OCI-LY1 (cell line): ENCODE data around the gene SPAG6.

Experiments
- EZH2 ChIP-seq: fragments of 200-600 bp; sonication (generic), shearing (Covaris generic); IDR thresholded peaks from 2 replicates; pipeline ENCODE4 v1.8.0; 2017; ENCODE audit warnings: borderline replicate concordance, mixed run types, mild to moderate bottlenecking, antibody characterized with exemption, low read length, moderate library complexity, mixed read lengths
- TF ChIP-seq, protein P1 (sequence below): fragments of 200-600 bp; sonication (generic), shearing (Covaris generic); IDR thresholded peaks from 2 replicates; pipeline ENCODE4 v1.5.1; 2017; ENCODE audit warnings: mild to moderate bottlenecking, antibody characterized with exemption, low read length, moderate library complexity, mixed read lengths

DNA sequence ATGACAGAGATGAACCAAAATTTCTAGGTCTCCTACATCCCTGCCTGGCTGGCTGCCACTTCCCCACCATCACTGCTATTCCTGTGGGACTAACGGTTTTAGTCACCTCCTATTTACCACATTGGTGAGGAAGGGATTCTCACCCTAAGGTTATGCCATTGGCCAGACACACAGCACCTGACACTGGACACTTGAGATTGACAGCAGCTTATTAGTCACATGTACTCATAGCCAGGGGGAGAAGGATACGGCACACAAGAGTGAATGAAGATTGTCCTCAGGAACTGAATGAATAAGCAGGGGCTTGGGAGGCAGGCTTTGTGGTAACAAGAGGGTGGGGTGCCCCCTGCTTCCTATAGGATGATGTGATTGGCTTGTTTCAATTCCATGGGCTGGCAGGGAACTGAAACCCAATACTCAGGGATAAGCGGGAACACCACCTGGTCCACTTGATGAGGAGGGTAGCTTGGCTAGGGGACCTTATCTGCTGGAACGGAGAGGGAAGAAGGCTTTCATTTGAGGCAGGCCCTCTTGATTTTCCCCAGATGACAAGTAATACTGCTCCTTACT lies 99.0 kb downstream of the SPAG6 start:
- TF ChIP-seq, protein P1, sequence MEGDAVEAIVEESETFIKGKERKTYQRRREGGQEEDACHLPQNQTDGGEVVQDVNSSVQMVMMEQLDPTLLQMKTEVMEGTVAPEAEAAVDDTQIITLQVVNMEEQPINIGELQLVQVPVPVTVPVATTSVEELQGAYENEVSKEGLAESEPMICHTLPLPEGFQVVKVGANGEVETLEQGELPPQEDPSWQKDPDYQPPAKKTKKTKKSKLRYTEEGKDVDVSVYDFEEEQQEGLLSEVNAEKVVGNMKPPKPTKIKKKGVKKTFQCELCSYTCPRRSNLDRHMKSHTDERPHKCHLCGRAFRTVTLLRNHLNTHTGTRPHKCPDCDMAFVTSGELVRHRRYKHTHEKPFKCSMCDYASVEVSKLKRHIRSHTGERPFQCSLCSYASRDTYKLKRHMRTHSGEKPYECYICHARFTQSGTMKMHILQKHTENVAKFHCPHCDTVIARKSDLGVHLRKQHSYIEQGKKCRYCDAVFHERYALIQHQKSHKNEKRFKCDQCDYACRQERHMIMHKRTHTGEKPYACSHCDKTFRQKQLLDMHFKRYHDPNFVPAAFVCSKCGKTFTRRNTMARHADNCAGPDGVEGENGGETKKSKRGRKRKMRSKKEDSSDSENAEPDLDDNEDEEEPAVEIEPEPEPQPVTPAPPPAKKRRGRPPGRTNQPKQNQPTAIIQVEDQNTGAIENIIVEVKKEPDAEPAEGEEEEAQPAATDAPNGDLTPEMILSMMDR, result no peak
- TF ChIP-seq EZH2, result no peak
